ENCODE measurements around the gene KCNA3. TPM values are rescaled to one million over a fixed set of nuclear protein-coding genes. Genes with fewer than 3 reads are reported as not detected.

Gene KCNA3
- total and polyA plus RNA-seq, 2 experiments from 2014 or later: 0.43 TPM; not detected in 1

GRCh38 chr1:110706621-110707020 lies 31.9 kb upstream of the KCNA3 start:
- Histone ChIP-seq H3K4me2 (no peak overlapping the region), H2AFZ (no peak overlapping the region), H3K36me3 (replicated peaks; ENCODE audit: insufficient read depth, low read depth) (no peaks in the 10 kb centered on the region), H3K4me3 (no peak overlapping the region), H3K9me3 (ENCODE audit: low read depth) (no peaks in the 10 kb centered on the region), H3K4me1 (ENCODE audit: insufficient read depth) (no peaks in the 10 kb centered on the region), H3K79me2 (no peaks in the 10 kb centered on the region), H4K20me1 (ENCODE audit: insufficient read depth, poor library complexity, severe bottlenecking) (no peaks in the 10 kb centered on the region), H3K27ac (no peak overlapping the region), H3K27me3 (peaks cover 8% of the 10 kb centered on the region), H3K9me2 (replicated peaks; ENCODE audit: insufficient read depth) (no peaks in the 10 kb centered on the region)
- DNase-seq (ENCODE audit: low spot score): no peak
- TF ChIP-seq CTCF (IDR thresholded peaks at IDR 0.05; ENCODE audit: poor library complexity) (no peak), EZH2phosphoT487 (IDR thresholded peaks at IDR 0.05; ENCODE audit: low read depth, severe bottlenecking, unreplicated experiment) (no peak), EZH2 (IDR thresholded peaks at IDR 0.05; ENCODE audit: borderline replicate concordance) (no peak)
- 56% methylated on average over 1 of the region's 1 CpG for WGBS (ENCODE audit: low lambda C conversion rate, missing lambda C conversion rate)

- Histone ChIP-seq H3K9me2 (replicated peaks; ENCODE audit: insufficient read depth) (no peaks in the 10 kb centered on the region), H3K4me2 (no peak overlapping the region), H3K27me3 (peaks cover 6% of the 10 kb centered on the region), H3K36me3 (replicated peaks; ENCODE audit: insufficient read depth, low read depth) (no peaks in the 10 kb centered on the region), H3K9me3 (ENCODE audit: low read depth) (no peaks in the 10 kb centered on the region), H4K20me1 (ENCODE audit: insufficient read depth, poor library complexity, severe bottlenecking) (no peaks in the 10 kb centered on the region), H3K27ac (no peak overlapping the region), H2AFZ (no peak overlapping the region), H3K79me2 (no peaks in the 10 kb centered on the region), H3K4me1 (ENCODE audit: insufficient read depth) (no peaks in the 10 kb centered on the region), H3K4me3 (no peak overlapping the region)
- WGBS (ENCODE audit: low lambda C conversion rate, missing lambda C conversion rate): 61% methylated on average over 1 of the region's 1 CpG
- DNase-seq (ENCODE audit: low spot score): no peak
- TF ChIP-seq EZH2 (IDR thresholded peaks at IDR 0.05; ENCODE audit: borderline replicate concordance) (no peak), EZH2phosphoT487 (IDR thresholded peaks at IDR 0.05; ENCODE audit: low read depth, severe bottlenecking, unreplicated experiment) (no peak), CTCF (IDR thresholded peaks at IDR 0.05; ENCODE audit: poor library complexity) (no peak)
These were observed 27.5 kb upstream of the KCNA3 start for GRCh38 chr1:110702260-110702659.

- H3K4me1 ChIP-seq (ENCODE audit: insufficient read depth): no peaks in the 10 kb centered on the region
- TF ChIP-seq EZH2phosphoT487 (IDR thresholded peaks at IDR 0.05; ENCODE audit: low read depth, severe bottlenecking, unreplicated experiment) (no peak), CTCF (IDR thresholded peaks at IDR 0.05; ENCODE audit: poor library complexity) (no peak), EZH2 (IDR thresholded peaks at IDR 0.05; ENCODE audit: borderline replicate concordance) (no peak)
- no peak overlapping the region for H3K4me2 ChIP-seq
- no peaks in the 10 kb centered on the region for H4K20me1 ChIP-seq (ENCODE audit: insufficient read depth, poor library complexity, severe bottlenecking)
- H3K9me3 ChIP-seq (ENCODE audit: low read depth): no peaks in the 10 kb centered on the region
- H3K9me2 ChIP-seq (replicated peaks; ENCODE audit: insufficient read depth): no peaks in the 10 kb centered on the region
- no peaks in the 10 kb centered on the region for H3K36me3 ChIP-seq (replicated peaks; ENCODE audit: insufficient read depth, low read depth)
- 77% methylated on average over 2 of the region's 2 CpGs for WGBS (ENCODE audit: low lambda C conversion rate, missing lambda C conversion rate)
- no peak overlapping the region for H3K4me3 ChIP-seq
- no peak overlapping the region for H3K27ac ChIP-seq
- no peak overlapping the region for H2AFZ ChIP-seq
- no peaks in the 10 kb centered on the region for H3K27me3 ChIP-seq
- no peaks in the 10 kb centered on the region for H3K79me2 ChIP-seq
- no peak for DNase-seq (ENCODE audit: low spot score)
These were observed 26.0 kb upstream of the KCNA3 start for GRCh38 chr1:110700767-110701166.

GRCh38 chr1:110697606-110698005 lies 22.9 kb upstream of the KCNA3 start:
- Histone ChIP-seq H3K36me3 (replicated peaks; ENCODE audit: insufficient read depth, low read depth) (no peaks in the 10 kb centered on the region), H3K27ac (no peak overlapping the region), H3K9me2 (replicated peaks; ENCODE audit: insufficient read depth) (no peaks in the 10 kb centered on the region), H3K4me2 (no peak overlapping the region), H3K27me3 (peaks cover 5% of the 10 kb centered on the region), H2AFZ (no peak overlapping the region), H3K79me2 (no peaks in the 10 kb centered on the region), H3K4me1 (ENCODE audit: insufficient read depth) (no peaks in the 10 kb centered on the region), H3K4me3 (no peak overlapping the region), H4K20me1 (ENCODE audit: insufficient read depth, poor library complexity, severe bottlenecking) (no peaks in the 10 kb centered on the region), H3K9me3 (ENCODE audit: low read depth) (no peaks in the 10 kb centered on the region)
- no peak for TF ChIP-seq EZH2phosphoT487 (IDR thresholded peaks at IDR 0.05; ENCODE audit: low read depth, severe bottlenecking, unreplicated experiment)
- TF ChIP-seq CTCF (IDR thresholded peaks at IDR 0.05; ENCODE audit: poor library complexity): no peak
- TF ChIP-seq EZH2 (IDR thresholded peaks at IDR 0.05; ENCODE audit: borderline replicate concordance): no peak
- no peak for DNase-seq (ENCODE audit: low spot score)
- 91% methylated on average over 4 of the region's 4 CpGs for WGBS (ENCODE audit: low lambda C conversion rate, missing lambda C conversion rate)

All from hepatocyte (in vitro differentiated cells).